Measurements from ENCODE around the gene FBXL17. TPM values are rescaled to one million over a fixed set of nuclear protein-coding genes. Genes with fewer than 3 reads are reported as not detected.

The FBXL17 gene
- total and polyA plus RNA-seq, 2 of the 13 experiments (the other 11 are each of a cell fraction or from before 2014, with no cell fraction given) = 3.0 to 7.9 TPM

DNA sequence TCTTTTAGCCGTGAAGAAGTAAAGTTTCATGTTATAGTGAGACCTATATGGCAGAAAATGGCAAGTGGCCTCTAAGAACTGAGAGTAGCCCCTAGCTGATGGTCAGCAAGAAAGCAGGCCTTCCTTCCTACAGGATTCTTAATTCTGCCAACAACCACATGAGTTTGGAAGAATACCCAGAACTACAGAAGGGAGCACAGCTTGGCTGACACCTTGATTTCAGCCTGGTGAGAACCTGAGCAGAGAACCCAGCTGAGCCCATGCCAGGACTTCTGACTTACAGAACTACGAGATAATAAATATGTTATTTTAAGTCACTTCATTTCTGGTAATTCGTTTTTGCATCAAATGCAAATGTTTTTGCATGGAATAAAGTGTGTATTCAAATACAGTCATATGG is 5.9 kb upstream of the FBXL17 start (continued):
- TF ChIP-seq, protein P1, sequence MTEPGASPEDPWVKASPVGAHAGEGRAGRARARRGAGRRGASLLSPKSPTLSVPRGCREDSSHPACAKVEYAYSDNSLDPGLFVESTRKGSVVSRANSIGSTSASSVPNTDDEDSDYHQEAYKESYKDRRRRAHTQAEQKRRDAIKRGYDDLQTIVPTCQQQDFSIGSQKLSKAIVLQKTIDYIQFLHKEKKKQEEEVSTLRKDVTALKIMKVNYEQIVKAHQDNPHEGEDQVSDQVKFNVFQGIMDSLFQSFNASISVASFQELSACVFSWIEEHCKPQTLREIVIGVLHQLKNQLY (CRISPR knock-in tag; IDR thresholded peaks at IDR 0.05) = no peak

DNA sequence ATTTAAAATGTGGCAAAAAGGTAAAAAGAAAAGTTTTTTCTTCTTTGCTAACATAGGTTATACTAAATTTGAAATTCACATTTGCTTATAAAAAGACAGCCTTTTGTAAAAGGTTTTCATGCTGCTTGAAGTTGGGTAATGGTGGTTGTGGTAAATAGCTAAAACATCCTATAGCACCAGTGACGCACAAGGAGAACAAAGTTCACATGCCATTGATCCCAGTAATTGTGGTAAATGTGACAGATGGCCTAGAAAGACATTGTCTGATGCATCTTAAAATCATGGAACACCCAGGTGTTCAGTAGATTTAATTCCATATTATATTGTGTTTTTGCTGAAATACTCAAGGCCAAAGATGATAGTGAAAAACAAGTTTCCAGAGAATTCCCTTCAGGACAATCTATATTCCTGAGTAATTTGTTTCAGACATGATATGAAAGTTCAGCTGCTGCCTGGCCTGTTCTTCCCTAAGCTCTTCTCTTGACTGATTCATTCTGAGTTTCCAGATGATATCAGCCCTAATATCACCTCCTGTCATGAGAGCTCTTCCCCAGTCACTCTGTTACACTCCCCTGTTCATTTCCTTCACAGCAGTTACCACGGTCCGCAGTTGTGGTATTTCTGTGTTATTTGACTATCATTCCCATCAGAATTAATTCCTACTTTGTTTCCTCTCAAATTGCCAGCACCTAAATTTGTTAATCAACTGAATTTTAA is 4.6 kb upstream of the FBXL17 start:
- no peaks in the 10 kb centered on the region for H3K79me2 ChIP-seq (ENCODE audit: insufficient read depth, low read length)
- H3K9ac ChIP-seq (ENCODE audit: insufficient read depth, low read depth, low read length) = no peak overlapping the region
- DNase-seq (ENCODE audit: low spot score) (peak; percentile 65), FAIRE-seq (peak; percentile 28), ATAC-seq (no peak)
- H3K36me3 ChIP-seq (replicated peaks in 1 of 2; ENCODE audit: control insufficient read depth in 1 of 2, insufficient read depth in 2 of 2, low read length in 2 of 2) = no peaks in the 10 kb centered on the region
- H2AFZ ChIP-seq (ENCODE audit: low read length) = no peak overlapping the region
- H3K4me3 ChIP-seq (replicated peaks in 1 of 3; ENCODE audit: insufficient read depth in 1 of 3, low read depth in 2 of 3, low read length in 3 of 3) = no peak overlapping the region
- 38% methylated on average over 3 of the region's 3 CpGs for WGBS (ENCODE audit: low lambda C conversion rate)
- intact Hi-C loops (cut with micrococcal nuclease; ENCODE audit: unreplicated experiment) = no loop called here
- ChIA-PET CTCF (ENCODE audit: low intra/inter-chr PET ratio, low total read pairs) (no interaction called here), POLR2A (no interaction called here)
- H3K4me2 ChIP-seq (ENCODE audit: low read depth, low read length) = peak overlapping the region; percentile 0; the same call in 1 of the 2 replicates
- peaks cover 33% of the 10 kb centered on the region for H3K4me1 ChIP-seq (ENCODE audit: insufficient read depth, low read length)
- no TSS peak for BruUV-seq (replicated peaks)
- in situ Hi-C loops (cut with HindIII; ENCODE audit: extremely low pct_ligation_motif_present, low pct_unique_long_range_greater_than_20kb) = no loop called here
- no peaks in the 10 kb centered on the region for H4K20me1 ChIP-seq (ENCODE audit: insufficient read depth, low read length)
- peaks cover 0 to 2% of the 10 kb centered on the region in 2 experiments; a peak in 1 of 5 replicates for H3K27me3 ChIP-seq (ENCODE audit: control insufficient read depth in 1 of 2, insufficient read depth in 2 of 2, low read length in 2 of 2)
- H3K9me3 ChIP-seq (ENCODE audit: low read length) = no peaks in the 10 kb centered on the region
- no peak overlapping the region for H3K27ac ChIP-seq (ENCODE audit: extremely low read length, insufficient read depth, low read length)
- no peak for TF ChIP-seq TBL1XR1 (IDR thresholded peaks at IDR 0.05; ENCODE audit: borderline replicate concordance, low read length, partially characterized antibody)
- no peak for TF ChIP-seq ZNF24 (IDR thresholded peaks at IDR 0.05)
- no peak for TF ChIP-seq PHB2 (IDR thresholded peaks at IDR 0.05; ENCODE audit: partially characterized antibody)
- no peak for TF ChIP-seq HOXD1 (CRISPR knock-in tag; IDR thresholded peaks at IDR 0.05)
- TF ChIP-seq ARNTL (CRISPR knock-in tag; IDR thresholded peaks at IDR 0.05) = no peak
- peak; percentile 40; the same call in 1 of the 2 replicates for TF ChIP-seq FOSL2 (CRISPR knock-in tag; IDR thresholded peaks at IDR 0.05)
- TF ChIP-seq, protein P2, sequence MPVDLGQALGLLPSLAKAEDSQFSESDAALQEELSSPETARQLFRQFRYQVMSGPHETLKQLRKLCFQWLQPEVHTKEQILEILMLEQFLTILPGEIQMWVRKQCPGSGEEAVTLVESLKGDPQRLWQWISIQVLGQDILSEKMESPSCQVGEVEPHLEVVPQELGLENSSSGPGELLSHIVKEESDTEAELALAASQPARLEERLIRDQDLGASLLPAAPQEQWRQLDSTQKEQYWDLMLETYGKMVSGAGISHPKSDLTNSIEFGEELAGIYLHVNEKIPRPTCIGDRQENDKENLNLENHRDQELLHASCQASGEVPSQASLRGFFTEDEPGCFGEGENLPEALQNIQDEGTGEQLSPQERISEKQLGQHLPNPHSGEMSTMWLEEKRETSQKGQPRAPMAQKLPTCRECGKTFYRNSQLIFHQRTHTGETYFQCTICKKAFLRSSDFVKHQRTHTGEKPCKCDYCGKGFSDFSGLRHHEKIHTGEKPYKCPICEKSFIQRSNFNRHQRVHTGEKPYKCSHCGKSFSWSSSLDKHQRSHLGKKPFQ (CRISPR knock-in tag; IDR thresholded peaks at IDR 0.05; ENCODE audit: insufficient replicate concordance) = no peak
- TF ChIP-seq SP1 (IDR thresholded peaks at IDR 0.05) = no peak
- TF ChIP-seq SP1 (CRISPR knock-in tag; IDR thresholded peaks at IDR 0.05) = no peak
- TF ChIP-seq, protein P3, sequence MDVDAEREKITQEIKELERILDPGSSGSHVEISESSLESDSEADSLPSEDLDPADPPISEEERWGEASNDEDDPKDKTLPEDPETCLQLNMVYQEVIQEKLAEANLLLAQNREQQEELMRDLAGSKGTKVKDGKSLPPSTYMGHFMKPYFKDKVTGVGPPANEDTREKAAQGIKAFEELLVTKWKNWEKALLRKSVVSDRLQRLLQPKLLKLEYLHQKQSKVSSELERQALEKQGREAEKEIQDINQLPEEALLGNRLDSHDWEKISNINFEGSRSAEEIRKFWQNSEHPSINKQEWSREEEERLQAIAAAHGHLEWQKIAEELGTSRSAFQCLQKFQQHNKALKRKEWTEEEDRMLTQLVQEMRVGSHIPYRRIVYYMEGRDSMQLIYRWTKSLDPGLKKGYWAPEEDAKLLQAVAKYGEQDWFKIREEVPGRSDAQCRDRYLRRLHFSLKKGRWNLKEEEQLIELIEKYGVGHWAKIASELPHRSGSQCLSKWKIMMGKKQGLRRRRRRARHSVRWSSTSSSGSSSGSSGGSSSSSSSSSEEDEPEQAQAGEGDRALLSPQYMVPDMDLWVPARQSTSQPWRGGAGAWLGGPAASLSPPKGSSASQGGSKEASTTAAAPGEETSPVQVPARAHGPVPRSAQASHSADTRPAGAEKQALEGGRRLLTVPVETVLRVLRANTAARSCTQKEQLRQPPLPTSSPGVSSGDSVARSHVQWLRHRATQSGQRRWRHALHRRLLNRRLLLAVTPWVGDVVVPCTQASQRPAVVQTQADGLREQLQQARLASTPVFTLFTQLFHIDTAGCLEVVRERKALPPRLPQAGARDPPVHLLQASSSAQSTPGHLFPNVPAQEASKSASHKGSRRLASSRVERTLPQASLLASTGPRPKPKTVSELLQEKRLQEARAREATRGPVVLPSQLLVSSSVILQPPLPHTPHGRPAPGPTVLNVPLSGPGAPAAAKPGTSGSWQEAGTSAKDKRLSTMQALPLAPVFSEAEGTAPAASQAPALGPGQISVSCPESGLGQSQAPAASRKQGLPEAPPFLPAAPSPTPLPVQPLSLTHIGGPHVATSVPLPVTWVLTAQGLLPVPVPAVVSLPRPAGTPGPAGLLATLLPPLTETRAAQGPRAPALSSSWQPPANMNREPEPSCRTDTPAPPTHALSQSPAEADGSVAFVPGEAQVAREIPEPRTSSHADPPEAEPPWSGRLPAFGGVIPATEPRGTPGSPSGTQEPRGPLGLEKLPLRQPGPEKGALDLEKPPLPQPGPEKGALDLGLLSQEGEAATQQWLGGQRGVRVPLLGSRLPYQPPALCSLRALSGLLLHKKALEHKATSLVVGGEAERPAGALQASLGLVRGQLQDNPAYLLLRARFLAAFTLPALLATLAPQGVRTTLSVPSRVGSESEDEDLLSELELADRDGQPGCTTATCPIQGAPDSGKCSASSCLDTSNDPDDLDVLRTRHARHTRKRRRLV (CRISPR knock-in tag; IDR thresholded peaks at IDR 0.05) = no peak
- TF ChIP-seq CHCHD3 (CRISPR knock-in tag; IDR thresholded peaks at IDR 0.05) = no peak
- TF ChIP-seq ZMAT3 (CRISPR knock-in tag; conservative IDR thresholded peaks at IDR 0.05) = no peak
- TF ChIP-seq ZBTB3 (CRISPR knock-in tag; IDR thresholded peaks at IDR 0.05; ENCODE audit: borderline replicate concordance, low read depth) = no peak
- TF ChIP-seq NFYB (CRISPR knock-in tag; IDR thresholded peaks at IDR 0.05) = no peak
